ENCODE measurements around the gene SERPINE2.

The SERPINE2 gene

DNA sequence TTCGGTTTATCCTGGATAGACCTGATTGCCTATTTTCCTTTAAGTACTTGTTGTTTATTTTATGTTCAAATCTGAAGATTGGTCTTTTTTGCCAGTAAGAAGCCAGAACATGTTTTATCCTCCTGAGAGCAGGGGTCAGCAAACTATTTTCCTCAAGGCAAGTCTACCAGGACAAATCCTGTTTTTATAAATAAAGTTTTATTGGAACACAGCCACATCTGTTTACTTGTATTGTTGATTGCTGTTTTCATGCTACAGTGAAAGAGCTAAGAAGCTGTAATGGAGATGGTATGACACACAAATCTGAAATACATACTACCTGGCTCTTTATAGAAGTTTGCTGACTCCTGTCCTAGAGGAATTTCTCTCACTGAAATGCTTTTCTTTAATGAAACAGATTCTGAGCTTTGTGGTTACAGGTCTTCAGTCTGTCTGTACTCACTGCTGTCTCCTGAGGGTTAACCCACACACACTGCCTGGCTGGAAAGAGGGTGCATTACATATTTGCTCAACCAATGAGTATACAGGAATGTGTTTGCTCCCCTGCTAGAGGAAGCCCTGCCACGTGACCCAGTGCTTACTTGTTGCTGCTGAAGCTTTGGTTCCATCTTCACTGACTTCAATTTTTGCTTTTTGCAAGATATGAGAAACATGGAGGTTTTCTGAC is 59.2 kb downstream of the SERPINE2 start:
- no peak for DNase-seq (ENCODE audit: low read depth in 1 of 2, low spot score in 1 of 2)

DNA sequence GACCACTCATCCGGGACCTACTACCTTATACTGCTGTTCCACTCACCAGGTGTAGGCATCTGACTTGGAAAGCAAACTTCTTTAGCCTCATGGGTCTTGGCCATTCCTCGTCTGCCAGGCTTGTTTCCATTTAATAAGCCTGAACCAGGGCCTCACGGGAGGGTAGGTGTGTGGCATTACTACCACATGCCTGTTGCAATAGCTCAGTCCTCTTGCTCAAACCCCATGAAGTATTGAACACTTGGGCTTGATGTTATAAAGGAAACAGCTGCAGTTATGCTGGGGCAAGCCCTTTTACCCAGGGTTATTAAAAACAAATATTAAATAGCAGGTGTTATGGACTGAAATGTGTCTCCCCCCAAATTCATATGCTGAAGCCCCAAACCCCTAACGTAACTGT is 60.6 kb downstream of the SERPINE2 start:
- DNase-seq (ENCODE audit: low read depth in 1 of 2, low spot score in 1 of 2), result no peak

DNA sequence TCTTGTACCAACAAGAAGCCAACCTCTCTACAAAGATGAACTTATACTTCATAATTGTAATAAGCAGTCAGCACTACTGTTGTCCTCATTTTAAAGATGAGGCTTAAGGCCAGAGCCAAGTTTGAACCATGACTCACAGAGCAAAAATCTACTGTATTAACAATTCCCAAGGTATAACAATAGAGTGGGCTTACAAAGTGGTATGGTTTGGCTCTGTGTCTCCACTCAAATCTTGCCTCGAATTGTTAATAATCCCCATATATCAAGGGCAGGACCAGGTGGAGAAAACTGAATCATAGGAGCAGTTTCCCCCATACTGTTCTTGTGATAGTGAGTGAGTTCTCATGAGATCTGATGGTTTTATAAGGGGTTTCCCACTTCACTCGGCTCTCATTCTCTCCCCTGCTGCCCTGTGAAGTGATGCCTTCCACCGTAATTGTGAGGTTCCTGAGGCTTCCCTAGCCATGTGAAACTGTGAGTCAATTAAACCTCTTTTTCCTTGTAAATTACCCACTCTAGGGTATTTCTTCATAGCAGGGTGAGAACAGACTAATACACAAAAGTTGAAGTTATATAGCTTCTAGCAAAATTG is 62.4 kb downstream of the SERPINE2 start:
- DNase-seq (ENCODE audit: low read depth in 1 of 2, low spot score in 1 of 2), result no peak

DNA sequence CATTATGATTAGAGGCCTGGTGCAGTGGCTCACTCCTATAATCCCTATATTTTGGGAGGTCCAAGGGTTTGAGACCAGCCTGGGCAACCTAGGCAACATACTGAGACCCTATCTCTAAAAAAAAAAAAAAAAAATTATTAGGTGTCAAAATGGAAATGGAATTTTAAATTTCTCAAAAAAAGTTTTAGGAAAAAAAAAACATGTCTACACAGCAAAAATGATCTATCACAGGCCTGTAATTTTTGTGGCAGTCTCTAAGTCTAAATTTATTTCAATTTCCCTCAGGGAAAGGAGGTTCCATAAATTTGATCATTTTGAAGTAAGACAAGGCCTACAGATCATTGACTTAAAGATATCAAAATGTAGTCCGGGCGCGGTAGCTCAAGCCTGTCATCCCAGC is 65.5 kb downstream of the SERPINE2 start:
- DNase-seq (ENCODE audit: low read depth in 1 of 2, low spot score in 1 of 2), result no peak

DNA sequence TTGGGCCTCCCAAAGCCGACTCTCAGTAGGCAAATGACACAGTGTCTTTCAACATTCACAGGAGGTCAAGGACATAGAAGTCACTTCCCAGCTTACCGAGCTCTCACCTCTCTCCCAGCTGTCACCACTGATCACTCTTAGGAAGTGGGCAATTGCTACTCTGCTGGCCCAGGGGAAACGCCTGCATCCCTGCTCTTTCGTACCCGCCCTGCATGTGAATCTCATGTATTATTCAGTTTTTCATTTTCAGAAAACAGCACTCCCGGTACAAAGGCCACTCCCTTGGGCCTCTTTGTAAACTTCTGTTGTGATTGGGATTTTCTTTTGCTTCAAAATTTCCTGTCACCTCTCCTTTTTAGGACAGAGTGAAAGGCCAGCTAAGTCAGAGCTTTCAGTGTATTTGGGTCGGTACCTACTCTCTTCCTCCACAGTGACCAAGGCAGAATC is 66.4 kb downstream of the SERPINE2 start:
- no peak for DNase-seq (ENCODE audit: low read depth in 1 of 2, low spot score in 1 of 2)

DNA sequence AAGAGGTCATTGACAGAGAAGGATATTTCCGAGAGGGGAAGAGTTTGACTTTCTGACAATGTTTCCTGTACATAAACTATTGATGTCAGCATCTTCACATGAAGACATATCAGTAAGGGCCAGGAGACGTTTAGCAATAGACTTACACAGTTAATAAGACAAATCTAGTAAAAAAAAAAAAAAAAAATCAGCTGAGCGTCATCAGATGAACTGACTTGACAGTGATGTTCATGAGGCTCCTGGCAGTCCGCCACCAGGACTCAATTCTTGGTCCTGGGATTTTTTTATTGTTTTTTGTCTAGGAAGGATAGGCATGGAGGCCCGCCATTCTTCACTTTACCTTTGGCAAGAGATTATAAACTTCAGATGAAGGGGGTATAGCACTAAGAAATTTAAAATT is 67.4 kb downstream of the SERPINE2 start:
- no peak for DNase-seq (ENCODE audit: low read depth in 1 of 2, low spot score in 1 of 2)

DNA sequence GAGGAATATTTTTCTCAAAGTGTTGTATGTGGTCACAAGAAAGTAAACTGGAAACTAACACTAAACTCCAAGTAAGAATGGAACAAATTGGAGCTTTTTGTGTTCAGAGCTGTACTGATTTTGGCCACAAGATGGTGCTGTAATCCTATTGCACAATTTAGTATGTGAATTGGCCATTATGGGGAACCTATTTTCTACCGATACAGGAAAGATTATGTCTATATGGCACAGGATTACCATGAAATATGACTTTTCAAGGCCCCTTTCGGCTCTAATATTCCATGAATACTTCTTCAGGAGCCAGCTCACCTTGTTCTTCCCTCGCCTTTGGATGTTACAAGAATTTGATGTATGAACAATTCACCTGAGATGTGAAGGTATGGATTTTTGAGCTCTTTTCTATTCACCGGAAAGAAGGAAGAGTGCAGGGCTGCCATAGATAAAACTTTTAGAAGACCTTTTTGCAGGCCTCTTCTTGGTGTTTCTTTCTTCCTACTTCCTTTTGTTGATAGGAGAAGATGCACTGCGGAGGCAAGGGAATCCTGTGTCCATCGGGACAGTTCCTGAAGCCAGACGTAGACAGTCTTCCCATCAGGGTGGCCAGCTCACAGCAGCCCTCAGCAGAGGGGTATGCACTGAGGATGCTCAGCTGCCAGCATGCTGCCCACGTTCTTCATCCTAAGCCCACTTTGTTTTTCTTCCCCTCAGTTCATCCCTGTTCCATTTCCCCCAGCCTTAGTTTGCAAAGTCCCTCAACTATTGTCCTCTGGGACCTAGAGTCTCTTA is 68.5 kb downstream of the SERPINE2 start:
- DNase-seq (ENCODE audit: low read depth in 1 of 2, low spot score in 1 of 2), result peak in 1 of 2 donors; percentile 64

DNA sequence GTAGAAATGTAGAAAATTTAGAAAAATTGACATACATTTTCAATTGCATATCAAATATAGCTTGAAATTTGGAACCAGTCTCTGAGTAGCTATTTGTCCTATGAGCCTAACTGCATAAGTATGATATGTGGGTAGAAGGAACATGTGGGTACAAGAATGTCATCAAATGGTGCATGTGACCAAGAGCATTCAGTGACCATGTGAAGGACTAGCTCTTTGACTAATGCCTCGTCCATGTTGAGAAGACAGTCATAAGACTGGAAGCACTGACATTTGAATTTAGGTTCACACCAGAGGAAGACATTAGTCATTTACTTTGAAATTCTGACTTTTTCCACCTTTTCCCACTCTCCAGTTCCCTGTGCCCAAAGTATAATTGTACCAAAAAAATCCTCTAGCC is 69.2 kb downstream of the SERPINE2 start:
- no peak for DNase-seq (ENCODE audit: low read depth in 1 of 2, low spot score in 1 of 2)

DNA sequence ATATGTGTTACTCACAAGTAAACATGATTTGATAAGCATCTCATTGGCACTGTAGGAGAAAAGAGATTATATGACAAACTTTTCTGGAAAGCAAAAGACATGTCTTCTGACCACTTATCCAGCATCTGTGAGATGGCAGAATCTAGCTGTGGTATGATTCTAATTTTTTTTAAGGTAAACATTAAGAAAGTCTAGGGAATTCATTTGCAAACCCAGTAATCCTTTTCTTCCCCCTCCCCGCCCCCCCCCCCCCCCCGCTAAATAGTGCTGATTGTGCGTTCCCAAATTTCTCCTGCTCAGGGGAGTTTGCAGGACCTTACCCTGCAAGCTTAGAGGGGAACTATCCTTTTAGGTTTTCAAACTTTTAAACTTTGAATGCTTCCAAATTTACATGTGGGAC is 69.8 kb downstream of the SERPINE2 start:
- no peak for DNase-seq (ENCODE audit: low read depth in 1 of 2, low spot score in 1 of 2)

DNA sequence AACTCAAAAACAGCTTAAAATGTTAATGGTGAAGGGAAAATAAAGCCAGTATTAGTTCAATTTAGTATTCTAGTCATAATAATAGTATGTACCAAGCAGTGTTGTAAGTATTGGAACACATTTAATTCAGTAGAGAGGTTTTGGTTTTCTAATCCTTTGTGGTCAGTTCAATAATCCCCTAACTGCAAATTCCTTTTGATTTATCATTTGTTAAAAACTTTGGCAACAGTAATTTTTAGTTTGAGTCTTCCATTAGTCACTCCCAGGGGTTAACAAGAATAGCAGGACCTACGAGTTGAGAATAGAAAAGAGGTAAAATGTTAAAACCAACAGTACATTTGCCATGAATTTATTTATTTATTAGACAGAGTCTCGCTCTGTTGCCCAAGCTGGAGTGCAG is 71.1 kb downstream of the SERPINE2 start:
- DNase-seq (ENCODE audit: low read depth in 1 of 2, low spot score in 1 of 2), result no peak

DNA sequence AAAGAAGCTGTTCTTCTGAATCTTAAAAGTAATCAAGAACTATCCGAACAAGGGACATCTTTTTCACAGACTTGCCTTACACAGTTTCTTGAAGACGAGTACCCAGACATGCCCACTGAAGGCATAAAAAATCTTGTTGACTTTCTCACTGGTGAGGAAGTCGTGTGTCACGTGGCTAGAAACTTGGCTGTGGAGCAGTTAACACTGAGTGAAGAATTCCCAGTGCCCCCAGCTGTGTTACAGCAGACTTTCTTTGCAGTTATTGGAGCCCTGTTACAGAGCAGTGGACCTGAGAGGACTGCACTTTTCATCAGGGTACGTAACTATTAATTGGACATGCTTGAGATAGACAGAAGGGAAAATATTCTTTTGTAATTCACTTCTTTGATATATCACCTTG is 79.4 kb downstream of the SERPINE2 start:
- DNase-seq (ENCODE audit: low read depth in 1 of 2, low spot score in 1 of 2), result no peak

DNA sequence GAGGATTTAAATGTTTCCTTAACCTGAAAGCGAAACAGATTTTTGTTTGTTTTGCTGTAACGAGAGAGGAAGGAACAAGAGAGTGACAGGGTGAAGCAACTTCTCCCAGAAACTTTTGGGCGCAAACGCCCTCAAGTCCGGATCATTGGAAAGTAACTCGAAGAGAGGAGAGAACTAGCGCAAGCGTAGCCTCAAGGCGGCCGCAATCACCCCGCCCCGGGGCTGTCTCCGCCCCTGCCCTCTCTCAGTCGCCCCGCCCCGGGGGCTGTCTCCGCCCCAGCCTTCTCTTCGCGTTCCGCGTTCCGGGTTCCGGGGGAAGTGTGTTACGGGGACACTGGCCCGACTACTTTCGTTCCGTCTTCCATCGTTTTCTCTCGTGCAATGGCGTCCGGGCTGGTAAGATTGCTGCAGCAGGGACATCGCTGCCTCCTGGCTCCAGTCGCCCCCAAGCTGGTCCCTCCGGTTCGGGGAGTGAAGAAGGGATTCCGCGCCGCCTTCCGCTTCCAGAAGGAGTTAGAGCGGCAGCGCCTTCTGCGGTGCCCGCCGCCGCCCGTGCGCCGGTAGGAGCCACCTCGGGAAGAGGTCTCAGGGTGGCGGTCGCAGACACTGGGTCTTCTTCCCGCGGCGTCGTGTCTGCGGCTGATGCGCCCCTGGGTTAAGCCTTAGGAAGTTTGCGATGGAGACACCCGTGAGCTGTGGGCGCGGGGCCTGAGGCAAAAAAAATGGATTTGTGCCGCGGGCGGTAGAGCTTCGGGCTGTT is 81.8 kb downstream of the SERPINE2 start, which contains the start of gene MRPL44:
Gene MRPL44, plus strand, starts transcription at position 372 of the 760 bp plus-strand sequence. Its CDS starts 10 bp downstream, at position 382.
- peak; percentile 96 to 98 for DNase-seq (ENCODE audit: low read depth in 1 of 2, low spot score in 1 of 2)

DNA sequence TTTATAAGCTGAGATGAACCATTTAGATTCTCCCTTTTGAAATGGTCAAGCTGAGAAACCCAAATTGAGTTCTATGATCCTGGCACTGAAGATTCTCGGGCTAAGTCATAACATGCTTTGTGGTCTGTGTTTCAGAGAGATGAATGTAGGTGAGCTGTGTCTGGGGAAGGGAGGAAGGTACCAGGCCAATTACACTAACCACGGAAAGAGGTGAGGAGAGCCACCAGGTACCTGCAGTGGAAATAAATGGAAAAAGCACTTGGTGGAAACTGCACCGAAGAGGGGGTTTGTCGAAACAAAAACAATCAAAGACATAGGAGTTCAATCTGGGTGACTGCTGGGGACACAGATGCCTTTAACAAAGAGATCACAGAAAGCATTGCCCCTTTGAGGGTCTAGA is 82.8 kb downstream of the SERPINE2 start:
- no peak for DNase-seq (ENCODE audit: low read depth in 1 of 2, low spot score in 1 of 2)

DNA sequence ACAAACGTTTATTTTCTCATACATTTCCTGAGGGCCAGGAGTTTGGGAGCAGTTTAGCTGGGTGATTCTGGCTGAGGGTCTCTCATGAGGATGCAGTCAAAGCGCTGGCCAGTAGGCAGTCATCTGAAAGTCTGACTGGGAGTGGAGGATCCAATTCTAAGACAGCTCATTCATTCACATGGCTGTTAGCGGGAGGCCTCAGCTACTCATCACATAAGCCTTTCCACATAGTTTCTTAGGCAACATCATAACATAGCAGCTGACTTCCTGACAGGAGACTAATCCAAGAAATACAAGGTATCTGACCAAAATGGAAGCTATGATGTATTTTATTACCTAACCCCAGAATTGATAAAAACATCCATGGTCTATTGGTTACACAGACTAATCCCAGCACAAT is 84.7 kb downstream of the SERPINE2 start:
- no peak for DNase-seq (ENCODE audit: low read depth in 1 of 2, low spot score in 1 of 2)

DNA sequence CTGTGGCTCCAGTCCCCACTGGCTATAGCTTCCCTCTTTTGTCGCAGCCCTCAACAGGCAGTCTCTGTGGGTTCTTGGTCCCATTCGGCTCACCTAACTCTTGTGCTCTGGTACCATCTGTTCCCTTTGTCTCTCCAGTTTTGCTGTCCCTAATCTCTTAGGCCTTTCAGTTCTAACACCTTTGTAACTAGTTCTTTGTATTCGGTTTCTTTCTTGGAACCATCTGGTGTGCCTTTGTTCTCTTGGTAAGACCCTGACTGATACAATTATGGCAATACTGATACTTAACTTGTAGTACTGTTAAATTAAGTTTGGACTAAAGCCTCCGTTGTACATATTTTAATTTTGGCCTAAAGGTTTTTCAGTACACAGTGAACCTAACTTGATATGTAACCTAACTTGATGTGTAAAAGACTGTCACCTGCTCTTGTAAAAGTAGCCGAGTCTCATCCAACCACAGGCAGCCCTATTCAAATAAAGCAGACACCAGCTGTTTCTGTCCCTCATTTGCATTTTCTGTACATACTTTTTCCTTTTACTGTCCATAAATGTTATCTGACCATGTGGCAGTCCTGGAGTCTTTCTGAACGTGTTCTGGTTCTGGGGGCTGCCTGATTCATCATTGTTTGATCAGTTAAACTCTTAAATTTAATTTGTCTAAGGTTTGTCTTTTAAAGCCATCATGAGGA is 86.7 kb downstream of the SERPINE2 start:
- DNase-seq (ENCODE audit: low read depth in 1 of 2, low spot score in 1 of 2), result no peak

DNA sequence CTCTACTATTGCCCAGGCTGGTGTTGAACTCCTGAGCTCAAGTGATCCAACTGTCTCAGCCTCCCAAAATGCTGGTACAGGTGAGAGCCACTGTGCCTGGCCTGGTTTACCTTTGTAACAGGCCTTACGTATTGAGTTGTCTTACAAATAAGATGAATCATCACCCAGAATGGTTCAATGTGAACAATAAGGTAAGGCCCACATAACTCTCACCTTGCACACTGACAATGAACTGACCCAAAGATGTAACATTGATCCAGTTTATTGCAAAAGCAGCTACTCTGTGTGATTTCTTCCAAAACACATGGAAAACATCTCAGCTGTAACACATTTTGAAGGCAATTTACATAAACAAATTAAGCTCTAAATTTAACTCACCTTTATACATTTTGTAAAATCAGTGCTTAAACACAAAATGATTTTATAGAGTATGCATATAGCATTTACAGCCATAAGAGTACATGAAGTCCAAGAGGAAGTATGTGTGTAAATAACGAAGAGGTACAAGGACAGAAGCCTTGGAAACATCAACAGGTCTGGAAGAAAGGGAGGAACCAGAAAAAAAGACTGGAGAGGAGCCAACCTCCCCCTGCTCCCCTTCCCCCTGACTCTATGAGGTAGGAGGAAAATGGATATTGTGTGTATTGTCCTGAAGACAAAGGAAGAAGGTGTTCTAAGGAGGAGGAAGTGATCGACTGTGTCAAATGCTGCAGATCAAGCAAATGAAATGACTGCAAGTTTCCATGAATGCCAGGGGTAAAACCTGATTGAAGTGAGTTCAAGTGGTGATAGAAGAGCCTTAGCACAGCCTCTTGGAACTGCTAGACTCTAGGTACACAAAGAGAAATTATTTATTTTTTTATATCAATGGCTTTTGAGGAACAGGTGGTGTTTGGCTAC is 88.4 kb downstream of the SERPINE2 start:
- no peak for DNase-seq (ENCODE audit: low read depth in 1 of 2, low spot score in 1 of 2)

DNA sequence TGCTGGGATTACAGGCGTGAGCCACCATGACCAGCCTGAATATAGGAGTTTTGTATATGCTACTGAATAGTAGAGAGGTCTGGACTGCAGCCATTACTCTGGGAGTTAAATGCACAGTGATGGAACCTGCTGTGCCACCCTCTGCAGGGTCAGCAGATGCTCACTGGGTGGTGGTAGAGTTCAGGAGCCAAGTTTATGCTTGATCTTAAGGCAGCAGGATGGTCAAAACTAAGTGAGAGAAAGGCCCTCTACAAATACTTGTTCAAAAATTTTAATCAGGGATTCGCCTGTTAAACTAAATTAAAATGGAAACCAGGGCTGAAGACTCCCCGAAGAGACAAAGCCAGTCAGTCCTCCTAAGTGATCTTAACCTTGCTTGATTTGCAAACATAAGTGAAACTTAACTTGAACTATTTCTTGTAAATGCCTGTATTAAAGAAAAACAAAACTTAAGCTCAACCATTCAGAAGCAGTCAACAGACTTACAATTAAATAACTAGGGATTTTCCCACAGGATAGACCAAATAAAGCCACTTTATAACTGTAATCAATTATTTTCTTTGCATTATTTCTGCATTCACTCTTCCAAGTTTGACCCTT is 89.7 kb downstream of the SERPINE2 start:
- no peak for DNase-seq (ENCODE audit: low read depth in 1 of 2, low spot score in 1 of 2)

DNA sequence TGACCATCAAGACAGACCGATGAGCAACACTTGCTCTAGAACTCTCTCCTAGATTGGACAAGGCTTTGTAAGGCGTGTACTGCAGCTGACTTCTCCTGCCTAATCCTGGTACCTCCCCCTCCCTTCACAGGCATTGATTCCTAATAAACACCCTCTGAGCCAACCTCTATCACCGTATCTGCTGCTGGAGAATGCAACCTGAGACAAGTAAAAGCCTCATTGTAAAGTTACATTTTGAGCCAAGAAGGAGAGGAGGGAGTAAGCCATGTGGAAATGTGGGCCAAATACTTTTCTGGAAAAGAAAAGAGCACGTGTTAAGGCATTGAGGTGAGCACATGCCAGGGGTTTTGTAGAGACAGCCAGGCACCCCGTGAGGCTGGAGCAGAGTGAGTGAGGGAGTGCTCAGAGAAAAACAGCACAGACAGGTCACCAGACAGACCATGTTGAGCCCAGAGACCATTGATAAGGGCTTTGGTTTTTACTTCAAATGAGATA is 91.3 kb downstream of the SERPINE2 start:
- DNase-seq (ENCODE audit: low read depth in 1 of 2, low spot score in 1 of 2), result no peak

DNA sequence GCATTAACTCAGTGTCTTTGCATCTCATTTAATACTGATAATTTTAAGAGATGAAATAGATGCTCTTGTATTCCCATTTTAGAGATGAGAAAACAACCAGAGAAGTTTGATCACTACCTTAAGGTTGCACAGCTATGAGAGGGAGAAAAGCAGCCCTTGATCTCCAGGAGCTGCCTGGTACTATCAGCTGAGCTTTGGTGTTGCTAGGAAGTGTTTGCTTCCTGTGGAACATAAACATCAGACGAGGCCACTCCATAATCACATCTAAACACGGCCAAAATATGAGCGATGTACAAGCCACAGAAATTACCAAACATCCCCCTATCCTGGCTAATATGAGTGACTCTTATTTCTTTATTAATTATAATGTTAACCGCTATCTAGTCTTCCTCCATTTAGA is 93.3 kb downstream of the SERPINE2 start:
- no peak for DNase-seq (ENCODE audit: low read depth in 1 of 2, low spot score in 1 of 2)
